NCI-H2196 treated with DMSO at 0.1 percent for 48 hours (cell line): Measurements from ENCODE around the gene TBX18.

Experiments used
- DNase-seq: peaks from one replicate; lab custom pipeline; 2025; ENCODE audit not compliant: unreplicated experiment; lab: John Stamatoyannopoulos, UW

TBX18 gene

GRCh38 chr6:84764332-84765049, at the start of gene TBX18:
TSS of gene TBX18 (minus strand) at chr6:84764598. CDS start at chr6:84764181, 417 bp downstream.
- no peak for DNase-seq

DNA sequence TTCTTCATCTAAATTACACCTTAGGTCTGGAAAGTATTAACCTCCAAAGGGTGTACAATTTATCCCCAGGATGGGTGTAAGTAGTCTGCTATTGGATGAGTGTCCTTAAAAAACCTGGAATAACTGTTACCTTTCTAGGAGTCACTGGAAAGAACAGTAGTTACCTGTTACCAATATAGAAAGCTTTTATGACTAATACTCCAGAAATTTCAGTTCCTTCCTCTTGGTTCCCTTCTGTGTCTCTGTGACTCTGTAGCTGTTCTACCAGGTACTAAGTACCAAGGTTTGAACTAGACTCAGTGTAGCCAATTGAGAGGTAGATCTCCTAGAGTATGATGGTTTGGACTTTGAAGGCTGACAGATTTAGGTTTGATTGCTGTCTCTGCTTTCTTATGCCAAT, 47.0 kb upstream of the TBX18 start:
- no peak for DNase-seq

GRCh38 chr6:84809455-84809854, 45.1 kb upstream of the TBX18 start:
- no peak for DNase-seq

DNA sequence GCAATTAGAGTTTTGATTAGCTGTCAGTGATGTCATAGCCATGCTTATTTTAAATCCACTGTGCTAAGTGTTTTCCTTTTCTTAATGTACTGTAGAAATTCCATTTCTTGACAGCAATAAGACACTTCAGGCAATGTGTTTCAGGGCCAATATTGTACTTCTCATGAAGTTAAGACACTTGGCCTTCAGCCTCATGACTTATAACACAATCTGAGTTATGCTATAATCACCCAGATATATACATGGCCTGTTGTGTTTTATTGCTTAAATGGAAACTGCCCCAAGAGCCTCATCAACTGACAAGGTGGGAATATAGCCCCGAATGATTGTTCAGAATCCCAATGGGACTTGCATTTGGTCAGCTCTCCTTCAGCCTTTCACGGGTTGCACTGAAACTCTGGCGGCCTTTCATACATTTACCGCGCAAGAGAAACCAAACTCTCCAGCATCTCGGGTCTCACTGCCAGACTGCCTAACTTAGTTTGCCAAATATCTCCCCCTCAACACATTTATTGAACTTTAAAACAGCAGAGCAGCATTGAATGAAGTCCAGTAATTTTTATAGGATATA, 44.2 kb upstream of the TBX18 start:
- DNase-seq = no peak

- no peak for DNase-seq
Observed at GRCh38 chr6:84805145-84805544, 40.7 kb upstream of the TBX18 start.

GRCh38 chr6:84804720-84805119, 40.3 kb upstream of the TBX18 start:
- DNase-seq = no peak

GRCh38 chr6:84801250-84801649, 36.9 kb upstream of the TBX18 start:
- no peak for DNase-seq

DNA sequence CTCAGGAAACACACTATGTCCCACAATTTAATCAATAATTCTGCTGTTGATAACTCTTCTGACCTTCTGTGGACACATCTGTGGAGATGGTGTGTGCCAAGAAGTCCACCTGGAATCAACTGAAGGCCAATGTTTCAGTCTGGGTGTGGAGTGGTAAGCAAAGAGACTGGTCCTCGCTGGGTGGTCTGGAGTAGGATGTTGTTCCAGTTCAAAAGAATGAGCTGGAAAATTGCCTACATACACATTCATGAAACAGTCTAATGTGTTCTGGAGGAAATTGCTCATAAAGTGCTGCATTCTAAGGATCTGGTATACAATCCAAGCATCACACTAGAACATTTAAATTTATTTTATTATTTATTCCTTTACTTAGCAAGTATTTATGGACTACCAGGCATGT, 33.9 kb upstream of the TBX18 start:
- DNase-seq = no peak

DNA sequence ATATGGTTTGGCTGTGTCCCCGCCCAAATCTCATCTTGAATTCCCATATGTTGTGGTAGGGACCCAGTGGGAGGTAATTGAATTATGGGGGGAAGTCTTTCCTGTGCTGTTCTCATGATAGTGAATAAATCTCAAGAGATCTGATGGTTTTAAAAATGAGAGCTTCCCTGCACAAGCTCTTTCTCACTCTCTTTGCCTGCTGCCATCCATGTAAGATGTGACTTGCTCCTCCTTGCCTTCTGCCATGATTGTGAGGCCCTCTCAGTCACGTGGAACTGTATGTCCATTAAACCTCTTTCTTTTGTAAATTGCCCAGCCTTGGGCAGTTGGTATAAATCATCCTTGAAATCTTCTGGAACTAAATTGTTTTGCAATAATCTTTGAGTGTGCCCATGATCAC, 31.9 kb upstream of the TBX18 start:
- DNase-seq = no peak

GRCh38 chr6:84791927-84792326, 27.5 kb upstream of the TBX18 start:
- DNase-seq = no peak

DNA sequence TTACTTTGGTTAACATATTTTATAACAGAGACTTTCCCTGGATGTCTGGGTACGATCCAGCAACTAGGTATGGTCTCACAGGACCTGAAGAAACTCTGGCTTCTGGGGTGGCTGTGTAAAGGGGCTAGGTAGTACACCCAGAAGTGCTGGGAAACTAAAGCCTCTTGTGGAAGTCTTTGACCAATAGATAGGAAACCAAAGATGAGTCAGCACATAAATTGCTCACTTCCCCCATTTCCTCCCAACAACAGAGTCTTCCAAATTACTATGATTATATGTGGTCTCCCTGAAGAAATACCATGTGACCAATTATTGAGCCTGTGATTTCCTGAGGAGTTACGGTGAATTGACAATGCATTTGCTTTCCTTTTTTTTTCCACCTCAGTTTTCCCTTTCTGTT, 26.8 kb upstream of the TBX18 start:
- DNase-seq = no peak

- no peak for DNase-seq
Observed at GRCh38 chr6:84789170-84789569, 24.8 kb upstream of the TBX18 start.

DNA sequence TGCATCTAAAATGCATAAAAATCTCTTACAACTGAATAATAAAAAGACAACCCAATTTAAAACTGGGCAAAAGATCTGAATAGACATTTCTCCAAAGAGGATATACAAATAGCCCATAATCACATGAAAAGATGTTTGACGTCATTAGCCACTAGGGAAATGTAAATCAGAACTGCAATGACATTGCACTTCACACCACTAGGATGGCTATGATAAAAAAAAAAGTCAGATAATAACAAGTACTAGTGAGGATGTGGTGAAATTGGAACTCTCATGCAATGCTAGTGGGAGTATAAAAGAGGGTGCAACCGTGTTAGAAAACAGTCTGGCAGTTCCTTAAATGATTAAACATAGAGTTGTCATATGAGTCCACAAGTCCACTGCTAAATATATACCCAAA, 24.3 kb upstream of the TBX18 start:
- no peak for DNase-seq

- no peak for DNase-seq
Observed at GRCh38 chr6:84785671-84786070, 21.3 kb upstream of the TBX18 start.

DNA sequence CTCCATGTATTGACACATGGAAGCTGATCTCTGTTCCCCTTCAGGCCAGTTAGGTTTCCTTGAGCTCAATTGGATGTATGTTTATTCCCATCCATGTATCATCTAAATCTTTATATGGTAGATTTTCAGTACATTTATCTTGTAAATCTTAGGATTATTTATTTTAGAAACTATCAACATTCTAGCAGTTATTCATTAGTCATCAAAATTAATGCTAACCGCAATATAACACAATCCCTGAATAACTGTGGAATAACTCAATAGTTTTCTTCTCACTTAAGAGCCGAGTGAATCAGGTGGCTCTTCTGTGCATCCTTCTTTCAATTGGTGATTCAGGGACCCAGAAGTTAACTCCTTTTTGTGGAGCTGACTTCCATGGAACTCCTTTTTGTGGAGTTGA, 15.5 kb upstream of the TBX18 start:
- DNase-seq = no peak

GRCh38 chr6:84779380-84779779, 15.0 kb upstream of the TBX18 start:
- DNase-seq = no peak

GRCh38 chr6:84777888-84778287, 13.5 kb upstream of the TBX18 start:
- DNase-seq = no peak

- DNase-seq = no peak
Observed at GRCh38 chr6:84776392-84776791, 12.0 kb upstream of the TBX18 start.

DNA sequence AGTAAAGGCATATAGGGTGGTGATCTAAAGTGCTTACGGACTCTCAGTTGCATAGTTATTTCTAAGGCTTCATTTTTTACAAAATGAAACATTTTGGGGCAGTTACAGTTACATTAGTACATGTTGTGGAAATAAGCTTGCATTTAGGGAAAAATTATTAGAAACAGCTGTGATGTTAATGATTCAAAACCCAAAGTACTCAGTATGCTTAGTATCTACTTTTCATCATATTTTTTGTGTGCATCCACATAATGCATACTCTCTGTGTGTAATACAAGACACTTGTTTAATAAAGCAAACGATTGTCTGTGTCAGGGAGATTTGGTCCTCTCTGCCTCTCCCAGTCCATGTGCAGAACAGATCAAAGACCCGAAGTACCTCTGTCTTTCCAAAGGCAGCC, 11.4 kb upstream of the TBX18 start:
- DNase-seq = no peak

- DNase-seq = no peak
Observed at GRCh38 chr6:84774985-84775284, 10.5 kb upstream of the TBX18 start.

GRCh38 chr6:84774157-84774984, 10.0 kb upstream of the TBX18 start:
- DNase-seq = no peak

- no peak for DNase-seq
Observed at GRCh38 chr6:84773431-84774156, 9.2 kb upstream of the TBX18 start.
